Measurements from ENCODE around the gene S100A14. TPM values are rescaled to one million over a fixed set of nuclear protein-coding genes. Genes with fewer than 3 reads are reported as not detected.
"Not testable (repeated sequence)": the region's sequence is repeated elsewhere in the genome, so short reads cannot be mapped to it uniquely, and the experiment has no call there.

Gene S100A14
- total RNA-seq, 1 experiment from 2014 or later = 252 TPM

GRCh38 chr1:153583976-153584375, 32.1 kb downstream of the S100A14 start:
- ChIA-PET CTCF (interaction anchor here (3.1 kb wide), 1 partner anchor 12 kb away, joined by 9 read pairs; no protein-coding TSS in a partner anchor), RAD21 (ENCODE audit: low non-redundant PET in 1 of 2, low total read pairs in 2 of 2, uncharacterized antibody in 2 of 2, unreplicated experiment in 2 of 2) (no interaction called here), POLR2A (interaction anchor here (1.0 kb wide), 1 partner anchor 43 kb away, joined by 3 read pairs; the partner anchor contains the start of gene S100A13)
- Histone ChIP-seq H3K36me3 (ENCODE audit: control insufficient read depth in 1 of 2, insufficient read depth in 2 of 2, low read length in 2 of 2) (no peaks in the 10 kb centered on the region), H3K79me2 (ENCODE audit: insufficient read depth, low read length) (no peaks in the 10 kb centered on the region), H4K20me1 (ENCODE audit: insufficient read depth) (no peaks in the 10 kb centered on the region), H3K9me2 (ENCODE audit: insufficient read depth) (no peaks in the 10 kb centered on the region), H3K27ac (ENCODE audit: low read depth, low read length) (no peak overlapping the region), H3K9ac (ENCODE audit: low read length) (no peak overlapping the region), H3K4me1 (ENCODE audit: control insufficient read depth in 1 of 2, insufficient read depth in 2 of 2, low read length in 2 of 2) (peaks cover 0 to 7% of the 10 kb centered on the region in 2 experiments; a peak in 2 of 4 replicates), H3K9me3 (ENCODE audit: control insufficient read depth in 1 of 2, insufficient read depth in 1 of 2, low read depth in 1 of 2, low read length in 2 of 2) (no peaks in the 10 kb centered on the region), H3K4me3 (replicated peaks in 1 of 2; ENCODE audit: low read depth in 1 of 2, low read length in 2 of 2) (no peak overlapping the region), H3K4me2 (ENCODE audit: low read length) (no peak overlapping the region), H3K27me3 (ENCODE audit: insufficient read depth, low read length) (no peaks in the 10 kb centered on the region), H2AFZ (ENCODE audit: low read depth, low read length, poor library complexity, severe bottlenecking) (no peak overlapping the region)
- DNase-seq (ENCODE audit: low read depth, low spot score) = no peak
- intact Hi-C loops (cut with micrococcal nuclease) = no loop called here
- no peak for TF ChIP-seq SIN3A (IDR thresholded peaks at IDR 0.05; ENCODE audit: low read depth)
- TF ChIP-seq POLR2A (IDR thresholded peaks at IDR 0.05; ENCODE audit: borderline replicate concordance, extremely low read depth, insufficient read depth, insufficient read length) = no peak
- no peak for TF ChIP-seq EZH2phosphoT487 (IDR thresholded peaks at IDR 0.05; ENCODE audit: borderline replicate concordance)
- TF ChIP-seq, protein P1, sequence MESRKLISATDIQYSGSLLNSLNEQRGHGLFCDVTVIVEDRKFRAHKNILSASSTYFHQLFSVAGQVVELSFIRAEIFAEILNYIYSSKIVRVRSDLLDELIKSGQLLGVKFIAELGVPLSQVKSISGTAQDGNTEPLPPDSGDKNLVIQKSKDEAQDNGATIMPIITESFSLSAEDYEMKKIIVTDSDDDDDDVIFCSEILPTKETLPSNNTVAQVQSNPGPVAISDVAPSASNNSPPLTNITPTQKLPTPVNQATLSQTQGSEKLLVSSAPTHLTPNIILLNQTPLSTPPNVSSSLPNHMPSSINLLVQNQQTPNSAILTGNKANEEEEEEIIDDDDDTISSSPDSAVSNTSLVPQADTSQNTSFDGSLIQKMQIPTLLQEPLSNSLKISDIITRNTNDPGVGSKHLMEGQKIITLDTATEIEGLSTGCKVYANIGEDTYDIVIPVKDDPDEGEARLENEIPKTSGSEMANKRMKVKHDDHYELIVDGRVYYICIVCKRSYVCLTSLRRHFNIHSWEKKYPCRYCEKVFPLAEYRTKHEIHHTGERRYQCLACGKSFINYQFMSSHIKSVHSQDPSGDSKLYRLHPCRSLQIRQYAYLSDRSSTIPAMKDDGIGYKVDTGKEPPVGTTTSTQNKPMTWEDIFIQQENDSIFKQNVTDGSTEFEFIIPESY (IDR thresholded peaks at IDR 0.05; ENCODE audit: extremely low read depth, insufficient replicate concordance, low read length) = no peak
- no peak for TF ChIP-seq ZNF274 (IDR thresholded peaks at IDR 0.05; ENCODE audit: low read depth, low read length)
- TF ChIP-seq SRF (IDR thresholded peaks at IDR 0.05; ENCODE audit: low read depth) = no peak
- no peak for TF ChIP-seq ZFX (IDR thresholded peaks at IDR 0.05)
- TF ChIP-seq, protein P2, sequence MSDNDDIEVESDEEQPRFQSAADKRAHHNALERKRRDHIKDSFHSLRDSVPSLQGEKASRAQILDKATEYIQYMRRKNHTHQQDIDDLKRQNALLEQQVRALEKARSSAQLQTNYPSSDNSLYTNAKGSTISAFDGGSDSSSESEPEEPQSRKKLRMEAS (IDR thresholded peaks at IDR 0.05) = no peak
- TF ChIP-seq CBX3 (IDR thresholded peaks at IDR 0.05; ENCODE audit: low read depth) = no peak
- TF ChIP-seq, protein P3, sequence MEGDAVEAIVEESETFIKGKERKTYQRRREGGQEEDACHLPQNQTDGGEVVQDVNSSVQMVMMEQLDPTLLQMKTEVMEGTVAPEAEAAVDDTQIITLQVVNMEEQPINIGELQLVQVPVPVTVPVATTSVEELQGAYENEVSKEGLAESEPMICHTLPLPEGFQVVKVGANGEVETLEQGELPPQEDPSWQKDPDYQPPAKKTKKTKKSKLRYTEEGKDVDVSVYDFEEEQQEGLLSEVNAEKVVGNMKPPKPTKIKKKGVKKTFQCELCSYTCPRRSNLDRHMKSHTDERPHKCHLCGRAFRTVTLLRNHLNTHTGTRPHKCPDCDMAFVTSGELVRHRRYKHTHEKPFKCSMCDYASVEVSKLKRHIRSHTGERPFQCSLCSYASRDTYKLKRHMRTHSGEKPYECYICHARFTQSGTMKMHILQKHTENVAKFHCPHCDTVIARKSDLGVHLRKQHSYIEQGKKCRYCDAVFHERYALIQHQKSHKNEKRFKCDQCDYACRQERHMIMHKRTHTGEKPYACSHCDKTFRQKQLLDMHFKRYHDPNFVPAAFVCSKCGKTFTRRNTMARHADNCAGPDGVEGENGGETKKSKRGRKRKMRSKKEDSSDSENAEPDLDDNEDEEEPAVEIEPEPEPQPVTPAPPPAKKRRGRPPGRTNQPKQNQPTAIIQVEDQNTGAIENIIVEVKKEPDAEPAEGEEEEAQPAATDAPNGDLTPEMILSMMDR (IDR thresholded peaks at IDR 0.05 in 2 of 3, conservative IDR thresholded peaks at IDR 0.05 in 1 of 3; ENCODE audit: borderline replicate concordance in 1 of 3, insufficient read depth in 1 of 3, low read depth in 2 of 3, low read length in 2 of 3) = no peak
- no TSS peak for BruUV-seq (replicated peaks)
- ATAC-seq = no peak

DNA sequence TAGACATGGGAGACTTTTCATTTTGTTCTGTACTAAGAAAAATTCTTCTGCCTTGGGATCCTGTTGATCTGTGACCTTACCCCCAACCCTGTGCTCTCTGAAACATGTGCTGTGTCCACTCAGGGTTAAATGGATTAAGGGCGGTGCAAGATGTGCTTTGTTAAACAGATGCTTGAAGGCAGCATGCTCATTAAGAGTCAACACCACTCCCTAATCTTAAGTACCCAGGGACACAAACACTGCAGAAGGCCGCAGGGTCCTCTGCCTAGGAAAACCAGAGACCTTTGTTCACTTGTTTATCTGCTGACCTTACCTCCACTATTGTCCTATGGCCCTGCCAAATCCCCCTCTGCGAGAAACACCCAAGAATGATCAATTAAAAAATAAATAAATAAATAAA, 32.6 kb downstream of the S100A14 start:
- H2AFZ ChIP-seq (ENCODE audit: low read depth, low read length, poor library complexity, severe bottlenecking); H3K9me2 ChIP-seq (ENCODE audit: insufficient read depth); H3K4me2 ChIP-seq (ENCODE audit: low read length); H3K27ac ChIP-seq (ENCODE audit: low read depth, low read length); H3K36me3 ChIP-seq (ENCODE audit: control insufficient read depth in 1 of 2, insufficient read depth in 2 of 2, low read length in 2 of 2); DNase-seq (ENCODE audit: low read depth, low spot score); BruUV-seq (replicated peaks); CTCF ChIA-PET; H3K9me3 ChIP-seq (ENCODE audit: control insufficient read depth in 1 of 2, insufficient read depth in 1 of 2, low read depth in 1 of 2, low read length in 2 of 2); ATAC-seq; H3K27me3 ChIP-seq (ENCODE audit: insufficient read depth, low read length); intact Hi-C loops (cut with micrococcal nuclease); H3K79me2 ChIP-seq (ENCODE audit: insufficient read depth, low read length); POLR2A ChIA-PET; H4K20me1 ChIP-seq (ENCODE audit: insufficient read depth); H3K4me3 ChIP-seq (replicated peaks in 1 of 2; ENCODE audit: low read depth in 1 of 2, low read length in 2 of 2); RAD21 ChIA-PET (ENCODE audit: low non-redundant PET in 1 of 2, low total read pairs in 2 of 2, uncharacterized antibody in 2 of 2, unreplicated experiment in 2 of 2); H3K9ac ChIP-seq (ENCODE audit: low read length): not testable (repeated sequence)
- H3K4me1 ChIP-seq (ENCODE audit: control insufficient read depth in 1 of 2, insufficient read depth in 2 of 2, low read length in 2 of 2) = peaks cover 0 to 11% of the 10 kb centered on the region in 2 experiments; a peak in 2 of 4 replicates

DNA sequence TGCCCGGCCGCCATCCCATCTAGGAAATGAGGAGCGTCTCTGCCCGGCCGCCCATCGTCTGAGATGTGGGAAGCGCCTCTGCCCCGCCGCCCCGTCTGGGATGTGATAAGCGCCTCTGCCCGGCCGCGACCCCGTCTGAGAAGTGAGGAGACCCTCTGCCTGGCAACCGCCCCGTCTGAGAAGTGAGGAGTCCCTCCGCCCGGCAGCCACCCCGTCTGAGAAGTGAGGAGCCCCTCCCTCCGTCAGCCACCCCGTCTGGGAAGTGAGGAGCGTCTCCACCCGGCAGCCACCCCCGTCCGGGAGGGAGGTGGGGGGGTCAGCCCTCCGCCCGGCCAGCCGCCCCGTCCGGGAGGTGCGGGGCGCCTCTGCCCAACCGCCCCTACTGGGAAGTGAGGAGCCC, 33.3 kb downstream of the S100A14 start:
- BruUV-seq (replicated peaks); CTCF ChIA-PET: not testable (repeated sequence)

More for the DNA sequence above, 33.3 kb downstream of the S100A14 start:
- H3K4me2 ChIP-seq (ENCODE audit: low read length); H2AFZ ChIP-seq (ENCODE audit: low read depth, low read length, poor library complexity, severe bottlenecking); H3K9me3 ChIP-seq (ENCODE audit: control insufficient read depth in 1 of 2, insufficient read depth in 1 of 2, low read depth in 1 of 2, low read length in 2 of 2); H3K9ac ChIP-seq (ENCODE audit: low read length); H3K27ac ChIP-seq (ENCODE audit: low read depth, low read length); H3K79me2 ChIP-seq (ENCODE audit: insufficient read depth, low read length); H3K4me3 ChIP-seq (replicated peaks in 1 of 2; ENCODE audit: low read depth in 1 of 2, low read length in 2 of 2); POLR2A ChIA-PET; H3K36me3 ChIP-seq (ENCODE audit: control insufficient read depth in 1 of 2, insufficient read depth in 2 of 2, low read length in 2 of 2); intact Hi-C loops (cut with micrococcal nuclease); RAD21 ChIA-PET (ENCODE audit: low non-redundant PET in 1 of 2, low total read pairs in 2 of 2, uncharacterized antibody in 2 of 2, unreplicated experiment in 2 of 2); ATAC-seq; DNase-seq (ENCODE audit: low read depth, low spot score); H3K9me2 ChIP-seq (ENCODE audit: insufficient read depth); H4K20me1 ChIP-seq (ENCODE audit: insufficient read depth); H3K27me3 ChIP-seq (ENCODE audit: insufficient read depth, low read length): not testable (repeated sequence)
- peaks cover 1 to 18% of the 10 kb centered on the region in 2 experiments; a peak in 3 of 4 replicates for H3K4me1 ChIP-seq (ENCODE audit: control insufficient read depth in 1 of 2, insufficient read depth in 2 of 2, low read length in 2 of 2)

All from HCT116 (cell line).